ENCODE results near the gene C7. TPM values are rescaled to one million over a fixed set of nuclear protein-coding genes. Genes with fewer than 3 reads are reported as not detected.

Gene C7
- total and polyA plus RNA-seq, 2 of the 13 experiments (the other 11 are each of a cell fraction or from before 2014, with no cell fraction given), result 1.7 to 3.5 TPM

- no peak for TF ChIP-seq SIX4 (CRISPR knock-in tag; IDR thresholded peaks at IDR 0.05)
- TF ChIP-seq THYN1 (CRISPR knock-in tag; IDR thresholded peaks at IDR 0.05; ENCODE audit: borderline replicate concordance, low read depth), result no peak
Observed at GRCh38 chr5:40955313-40955712, 46.0 kb downstream of the C7 start (continued).

DNA sequence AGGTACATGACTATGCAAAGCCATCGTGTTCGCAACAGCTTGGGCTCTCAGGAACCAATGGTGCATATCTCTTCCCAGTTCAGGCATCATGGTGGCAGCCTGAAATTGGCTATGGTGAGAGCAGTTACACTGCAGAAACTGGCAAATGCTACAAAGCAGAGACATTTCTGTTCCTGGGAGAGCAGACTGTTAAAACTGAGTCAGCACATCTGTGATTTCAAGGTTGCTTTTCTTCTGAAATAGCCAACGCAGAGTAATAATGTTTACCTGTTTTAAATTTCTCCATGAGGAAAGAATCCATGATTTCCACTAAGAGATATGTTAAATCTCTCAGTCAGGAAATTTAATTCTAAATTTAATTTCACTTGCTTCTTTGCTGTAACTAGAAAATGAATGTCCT, 47.8 kb downstream of the C7 start:
- Histone ChIP-seq H3K4me1 (ENCODE audit: insufficient read depth, low read length) (no peaks in the 10 kb centered on the region), H3K36me3 (replicated peaks in 1 of 2; ENCODE audit: control insufficient read depth in 1 of 2, insufficient read depth in 2 of 2, low read length in 2 of 2) (no peaks in the 10 kb centered on the region), H3K79me2 (ENCODE audit: insufficient read depth, low read length) (no peaks in the 10 kb centered on the region), H3K9ac (ENCODE audit: insufficient read depth, low read depth, low read length) (no peak overlapping the region), H3K4me2 (ENCODE audit: low read depth, low read length) (no peak overlapping the region), H3K9me3 (ENCODE audit: low read length) (peaks cover 15% of the 10 kb centered on the region), H4K20me1 (ENCODE audit: insufficient read depth, low read length) (no peaks in the 10 kb centered on the region), H3K4me3 (replicated peaks in 1 of 3; ENCODE audit: insufficient read depth in 1 of 3, low read depth in 2 of 3, low read length in 3 of 3) (no peak overlapping the region), H3K27me3 (ENCODE audit: control insufficient read depth in 1 of 2, insufficient read depth in 2 of 2, low read length in 2 of 2) (no peaks in the 10 kb centered on the region), H2AFZ (ENCODE audit: low read length) (no peak overlapping the region), H3K27ac (ENCODE audit: extremely low read length, insufficient read depth, low read length) (no peak overlapping the region)
- in situ Hi-C loops (cut with HindIII; ENCODE audit: extremely low pct_ligation_motif_present, low pct_unique_long_range_greater_than_20kb), result no loop called here
- 50% methylated on average over 3 of the region's 3 CpGs for whole genome bisulfite sequencing (ENCODE audit: low lambda C conversion rate)
- intact Hi-C loops (cut with micrococcal nuclease; ENCODE audit: unreplicated experiment), result no loop called here
- peak; percentile 79 for TF ChIP-seq MAFF (IDR thresholded peaks at IDR 0.05; ENCODE audit: low read depth, low read length)
- TF ChIP-seq MAFK (conservative IDR thresholded peaks at IDR 0.05 in 1 of 2, IDR thresholded peaks at IDR 0.05 in 1 of 2; ENCODE audit: low read length in 2 of 2), result peak; percentile 68 to 83
- TF ChIP-seq YEATS4 (CRISPR knock-in tag; IDR thresholded peaks at IDR 0.05; ENCODE audit: borderline replicate concordance), result no peak
- TF ChIP-seq, protein P1, sequence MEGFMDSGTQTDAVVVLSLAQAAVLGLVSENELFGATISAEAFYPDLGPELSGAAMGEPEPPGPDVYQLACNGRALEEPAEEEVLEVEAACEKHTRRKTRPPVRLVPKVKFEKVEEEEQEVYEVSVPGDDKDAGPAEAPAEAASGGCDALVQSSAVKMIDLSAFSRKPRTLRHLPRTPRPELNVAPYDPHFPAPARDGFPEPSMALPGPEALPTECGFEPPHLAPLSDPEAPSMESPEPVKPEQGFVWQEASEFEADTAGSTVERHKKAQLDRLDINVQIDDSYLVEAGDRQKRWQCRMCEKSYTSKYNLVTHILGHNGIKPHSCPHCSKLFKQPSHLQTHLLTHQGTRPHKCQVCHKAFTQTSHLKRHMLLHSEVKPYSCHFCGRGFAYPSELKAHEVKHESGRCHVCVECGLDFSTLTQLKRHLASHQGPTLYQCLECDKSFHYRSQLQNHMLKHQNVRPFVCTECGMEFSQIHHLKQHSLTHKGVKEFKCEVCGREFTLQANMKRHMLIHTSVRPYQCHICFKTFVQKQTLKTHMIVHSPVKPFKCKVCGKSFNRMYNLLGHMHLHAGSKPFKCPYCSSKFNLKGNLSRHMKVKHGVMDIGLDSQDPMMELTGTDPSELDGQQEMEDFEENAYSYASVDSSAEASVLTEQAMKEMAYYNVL (CRISPR knock-in tag; IDR thresholded peaks at IDR 0.05; ENCODE audit: borderline replicate concordance), result no peak
- no peak for TF ChIP-seq ATAD3A (CRISPR knock-in tag; IDR thresholded peaks at IDR 0.05)
- TF ChIP-seq ZBTB46 (CRISPR knock-in tag; IDR thresholded peaks at IDR 0.05; ENCODE audit: borderline replicate concordance), result no peak
- no peak for TF ChIP-seq KMT2B (CRISPR knock-in tag; IDR thresholded peaks at IDR 0.05)
- no peak for TF ChIP-seq SP140L (CRISPR knock-in tag; IDR thresholded peaks at IDR 0.05; ENCODE audit: borderline replicate concordance)
- TF ChIP-seq ARNT (IDR thresholded peaks at IDR 0.05), result no peak
- TF ChIP-seq CBFB (CRISPR knock-in tag; IDR thresholded peaks at IDR 0.05), result no peak
- TF ChIP-seq MED13 (CRISPR knock-in tag; IDR thresholded peaks at IDR 0.05), result no peak
- TF ChIP-seq HNRNPH1 (optimal IDR thresholded peaks at IDR 0.05; ENCODE audit: low read depth, low read length), result no peak
- TF ChIP-seq KMT2A (CRISPR knock-in tag; IDR thresholded peaks at IDR 0.05), result no peak
- ChIA-PET CTCF (ENCODE audit: low intra/inter-chr PET ratio, low total read pairs) (no interaction called here), POLR2A (no interaction called here)
- no peak for FAIRE-seq
- no TSS peak for BruUV-seq (replicated peaks)
- ATAC-seq, result no peak
- DNase-seq (ENCODE audit: low spot score), result no peak
